HG03565 (cell line): ENCODE results near the gene SUGCT.
"Not testable (repeated sequence)": the region's sequence is repeated elsewhere in the genome, so short reads cannot be mapped to it uniquely, and the experiment has no call there.

ENCODE experiments used
- ATAC-seq: cut with Tn5 transposase; IDR thresholded peaks from one replicate; pipeline ENCODE4 v1.9.1; 2021; ENCODE audit warnings: mild to moderate bottlenecking, moderate library complexity; ENCODE audit not compliant: unreplicated experiment

Gene SUGCT

GRCh38 chr7:40199076-40199802, 64.4 kb downstream of the SUGCT start:
- no peak for ATAC-seq

- ATAC-seq: no peak
Observed at GRCh38 chr7:40200791-40201190, 66.0 kb downstream of the SUGCT start.

- ATAC-seq: no peak
Observed at GRCh38 chr7:40202851-40203250, 68.0 kb downstream of the SUGCT start.

GRCh38 chr7:40204581-40204980, 69.8 kb downstream of the SUGCT start:
- ATAC-seq: no peak

GRCh38 chr7:40205992-40206391, 71.2 kb downstream of the SUGCT start:
- no peak for ATAC-seq

- no peak for ATAC-seq
Observed at GRCh38 chr7:40211276-40212003, 76.6 kb downstream of the SUGCT start.

- ATAC-seq: no peak
Observed at GRCh38 chr7:40213291-40213690, 78.5 kb downstream of the SUGCT start.

GRCh38 chr7:40213856-40214255, 79.1 kb downstream of the SUGCT start:
- no peak for ATAC-seq

- ATAC-seq: not testable (repeated sequence)
Observed at GRCh38 chr7:40218612-40219011, 83.8 kb downstream of the SUGCT start.

GRCh38 chr7:40219917-40220316, 85.1 kb downstream of the SUGCT start:
- no peak for ATAC-seq

GRCh38 chr7:40220421-40220911, 85.7 kb downstream of the SUGCT start:
- no peak for ATAC-seq

- ATAC-seq: no peak
Observed at GRCh38 chr7:40221836-40222235, 87.0 kb downstream of the SUGCT start.

- ATAC-seq: no peak
Observed at GRCh38 chr7:40223451-40224127, 88.8 kb downstream of the SUGCT start.

- ATAC-seq: no peak
Observed at GRCh38 chr7:40230101-40230500, 95.3 kb downstream of the SUGCT start.

- no peak for ATAC-seq
Observed at GRCh38 chr7:40231796-40232195, 97.0 kb downstream of the SUGCT start.

- no peak for ATAC-seq
Observed at GRCh38 chr7:40232242-40232893, 97.6 kb downstream of the SUGCT start.

GRCh38 chr7:40234046-40234445, 99.2 kb downstream of the SUGCT start:
- no peak for ATAC-seq

GRCh38 chr7:40234666-40235065, 99.9 kb downstream of the SUGCT start:
- ATAC-seq: no peak

GRCh38 chr7:40237731-40238130, 102.9 kb downstream of the SUGCT start:
- ATAC-seq: no peak

GRCh38 chr7:40239755-40240303, 105.0 kb downstream of the SUGCT start:
- no peak for ATAC-seq

GRCh38 chr7:40243076-40243475, 108.3 kb downstream of the SUGCT start:
- ATAC-seq: no peak
